ENCODE results near the gene SRSF5.

The SRSF5 gene

GRCh38 chr14:69819607-69820006 is 52.7 kb downstream of the SRSF5 start:
- DNase-seq (ENCODE audit: low read depth, low spot score) = no peak
- TF ChIP-seq, protein P1, sequence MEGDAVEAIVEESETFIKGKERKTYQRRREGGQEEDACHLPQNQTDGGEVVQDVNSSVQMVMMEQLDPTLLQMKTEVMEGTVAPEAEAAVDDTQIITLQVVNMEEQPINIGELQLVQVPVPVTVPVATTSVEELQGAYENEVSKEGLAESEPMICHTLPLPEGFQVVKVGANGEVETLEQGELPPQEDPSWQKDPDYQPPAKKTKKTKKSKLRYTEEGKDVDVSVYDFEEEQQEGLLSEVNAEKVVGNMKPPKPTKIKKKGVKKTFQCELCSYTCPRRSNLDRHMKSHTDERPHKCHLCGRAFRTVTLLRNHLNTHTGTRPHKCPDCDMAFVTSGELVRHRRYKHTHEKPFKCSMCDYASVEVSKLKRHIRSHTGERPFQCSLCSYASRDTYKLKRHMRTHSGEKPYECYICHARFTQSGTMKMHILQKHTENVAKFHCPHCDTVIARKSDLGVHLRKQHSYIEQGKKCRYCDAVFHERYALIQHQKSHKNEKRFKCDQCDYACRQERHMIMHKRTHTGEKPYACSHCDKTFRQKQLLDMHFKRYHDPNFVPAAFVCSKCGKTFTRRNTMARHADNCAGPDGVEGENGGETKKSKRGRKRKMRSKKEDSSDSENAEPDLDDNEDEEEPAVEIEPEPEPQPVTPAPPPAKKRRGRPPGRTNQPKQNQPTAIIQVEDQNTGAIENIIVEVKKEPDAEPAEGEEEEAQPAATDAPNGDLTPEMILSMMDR (IDR thresholded peaks at IDR 0.05; ENCODE audit: low read depth, low read length) = no peak
- in situ Hi-C loops (cut with HindIII; ENCODE audit: low sequenced_read_pairs) = no loop called here
- no peak overlapping the region for H3K4me3 ChIP-seq (ENCODE audit: low read depth, low read length)

DNA sequence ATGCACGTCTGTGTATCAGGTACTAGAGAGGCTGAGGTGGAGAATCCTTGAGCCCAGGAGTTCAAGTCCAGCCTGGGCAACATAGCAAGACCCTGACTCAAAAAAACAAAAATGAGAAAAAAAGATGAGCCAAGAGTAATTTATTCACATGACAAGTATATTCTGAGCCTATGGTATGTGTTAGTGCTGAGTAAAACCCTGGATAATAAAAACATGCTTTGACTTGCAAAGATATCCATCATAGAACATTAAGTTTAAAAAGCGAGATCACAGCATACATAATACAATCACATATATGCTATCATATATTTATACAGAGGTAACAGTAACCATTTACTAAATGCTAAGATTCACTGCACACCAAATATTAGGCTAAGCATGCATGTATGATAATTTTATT is 54.0 kb downstream of the SRSF5 start:
- no peak overlapping the region for H3K4me3 ChIP-seq (ENCODE audit: low read depth, low read length)
- in situ Hi-C loops (cut with HindIII; ENCODE audit: low sequenced_read_pairs) = no loop called here
- TF ChIP-seq, protein P1 (IDR thresholded peaks at IDR 0.05; ENCODE audit: low read depth, low read length) = no peak
- no peak for DNase-seq (ENCODE audit: low read depth, low spot score)
